RWPE1 (cell line): ENCODE results near the gene BTRC.

Experiments used
- CTCF ChIA-PET: fragments of 350-600 bp; sonication (Branson Sonifier 250); formaldehyde crosslinking; extraction: SDS; loops from one replicate; lab custom pipeline; 2021; lab: Yijun Ruan, JAX
- POLR2A ChIA-PET: fragments of 400-600 bp; formaldehyde crosslinking; extraction: SDS; loops from one replicate; lab custom pipeline; 2020; ENCODE audit warnings: antibody characterized with exemption; ENCODE audit not compliant: low non-redundant PET; lab: Yijun Ruan, JAX
- DNase-seq: peaks from one replicate; pipeline ENCODE4 v3.0.0; 2012; ENCODE audit warnings: low spot score
- H3K27ac ChIP-seq: fragments of 450-650 bp; 2 replicates; pipeline ENCODE4 v1.5.1; 2017
- TF ChIP-seq, protein P1 (sequence below): fragments of 450-650 bp; conservative IDR thresholded peaks from 2 replicates; pipeline ENCODE4 v1.5.1; 2017; ENCODE audit warnings: low read depth, mild to moderate bottlenecking

Gene BTRC

DNA sequence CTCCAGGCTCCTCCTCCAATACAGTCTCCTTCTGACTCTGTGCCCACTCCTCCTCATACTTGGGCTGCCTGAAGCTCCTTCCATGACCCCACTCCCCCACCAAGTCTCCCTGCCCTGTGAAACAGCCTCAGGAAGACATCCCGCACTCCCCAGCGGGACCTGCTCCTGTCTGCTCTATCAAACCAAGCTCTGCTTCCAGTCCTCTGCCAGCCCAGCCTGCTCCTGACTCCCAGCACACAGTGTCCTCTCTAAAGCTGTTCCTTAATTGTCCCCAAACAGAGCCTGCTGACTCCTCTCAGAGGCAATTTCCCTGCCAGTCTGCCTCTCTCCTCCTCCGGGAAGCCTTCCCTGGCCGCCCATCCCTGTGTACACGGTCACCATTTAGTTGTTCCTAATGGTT is 224.2 kb downstream of the BTRC start:
- DNase-seq = no peak
- POLR2A ChIA-PET = interaction anchor here (1.0 kb wide), 1 partner anchor 10 kb away, joined by 3 read pairs; the partner anchor contains the start of genes DPCD and POLL
- CTCF ChIA-PET = interaction anchor here (0.6 kb wide), 1 partner anchor 211 kb away, joined by 3 read pairs; no protein-coding TSS in a partner anchor
- H3K27ac ChIP-seq = no peak overlapping the region
- TF ChIP-seq, protein P1, sequence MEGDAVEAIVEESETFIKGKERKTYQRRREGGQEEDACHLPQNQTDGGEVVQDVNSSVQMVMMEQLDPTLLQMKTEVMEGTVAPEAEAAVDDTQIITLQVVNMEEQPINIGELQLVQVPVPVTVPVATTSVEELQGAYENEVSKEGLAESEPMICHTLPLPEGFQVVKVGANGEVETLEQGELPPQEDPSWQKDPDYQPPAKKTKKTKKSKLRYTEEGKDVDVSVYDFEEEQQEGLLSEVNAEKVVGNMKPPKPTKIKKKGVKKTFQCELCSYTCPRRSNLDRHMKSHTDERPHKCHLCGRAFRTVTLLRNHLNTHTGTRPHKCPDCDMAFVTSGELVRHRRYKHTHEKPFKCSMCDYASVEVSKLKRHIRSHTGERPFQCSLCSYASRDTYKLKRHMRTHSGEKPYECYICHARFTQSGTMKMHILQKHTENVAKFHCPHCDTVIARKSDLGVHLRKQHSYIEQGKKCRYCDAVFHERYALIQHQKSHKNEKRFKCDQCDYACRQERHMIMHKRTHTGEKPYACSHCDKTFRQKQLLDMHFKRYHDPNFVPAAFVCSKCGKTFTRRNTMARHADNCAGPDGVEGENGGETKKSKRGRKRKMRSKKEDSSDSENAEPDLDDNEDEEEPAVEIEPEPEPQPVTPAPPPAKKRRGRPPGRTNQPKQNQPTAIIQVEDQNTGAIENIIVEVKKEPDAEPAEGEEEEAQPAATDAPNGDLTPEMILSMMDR = no peak

DNA sequence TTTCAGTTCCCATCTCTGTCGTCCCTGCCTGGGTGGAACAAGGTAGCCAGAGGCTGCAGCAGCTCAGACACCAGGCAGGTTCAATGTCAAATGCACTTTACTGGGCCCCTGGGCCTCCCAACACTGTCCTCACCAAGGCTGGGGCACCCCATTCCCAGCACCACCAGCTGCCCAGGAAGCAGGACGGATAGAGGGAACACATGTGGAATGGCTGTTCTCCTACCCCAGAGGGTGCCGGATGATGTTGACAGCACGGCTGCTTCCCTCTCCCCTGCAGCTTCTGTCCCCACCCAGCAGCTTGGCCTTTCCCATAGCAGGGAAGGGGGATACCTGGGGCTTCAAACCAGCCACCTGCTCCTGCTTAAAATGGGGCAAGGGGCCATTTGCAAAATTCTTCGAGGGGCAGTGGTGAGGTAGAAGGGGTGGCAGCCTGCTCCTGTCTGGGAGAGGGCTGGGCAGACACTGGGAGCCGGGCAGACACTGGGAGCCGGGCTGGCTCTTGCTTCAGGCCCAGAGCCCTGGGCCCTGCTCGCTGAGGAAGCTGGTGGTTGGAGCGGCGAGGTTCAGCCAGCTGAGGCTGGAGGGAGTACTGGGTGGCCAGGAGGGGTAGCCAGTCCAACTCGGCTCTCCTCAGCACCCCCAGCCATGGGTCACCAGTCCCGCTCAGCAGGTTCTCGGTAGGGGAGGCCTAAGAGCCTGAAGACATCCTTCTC is 225.0 kb downstream of the BTRC start:
- ChIA-PET CTCF (interaction anchor here (0.6 kb wide), 1 partner anchor 505 kb away, joined by 4 read pairs; no protein-coding TSS in a partner anchor), POLR2A (interaction anchor here (1.0 kb wide), 1 partner anchor 9 kb away, joined by 3 read pairs; the partner anchor contains the start of genes DPCD and POLL)
- no peak for DNase-seq

DNA sequence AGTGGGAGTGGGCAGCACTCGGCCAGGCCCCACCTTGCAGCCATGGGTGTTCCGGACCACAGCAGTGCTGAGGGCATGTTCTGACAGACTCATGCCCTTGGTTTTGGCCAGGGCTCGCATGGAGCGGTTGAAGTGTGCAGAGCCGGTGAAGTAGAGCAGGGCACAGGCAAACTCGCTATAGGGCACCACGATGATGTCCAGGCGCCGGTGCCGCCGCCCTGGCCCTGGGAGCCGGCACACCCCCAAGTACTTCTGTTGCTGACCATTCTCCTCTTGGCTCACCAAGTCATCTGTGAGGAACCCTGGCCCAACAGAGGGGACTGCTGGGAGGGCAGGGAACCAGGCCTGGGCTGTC is 225.5 kb downstream of the BTRC start:
- POLR2A ChIA-PET = no interaction called here
- no peak overlapping the region for H3K27ac ChIP-seq
- TF ChIP-seq, protein P1 = no peak
- CTCF ChIA-PET = interaction anchor here (1.7 kb wide), 1 partner anchor 8 kb away, joined by 14 read pairs; no protein-coding TSS in a partner anchor
- no peak for DNase-seq

More for the DNA sequence above, 225.0 kb downstream of the BTRC start:
- TF ChIP-seq, protein P1 = no peak
- H3K27ac ChIP-seq = no peak overlapping the region

DNA sequence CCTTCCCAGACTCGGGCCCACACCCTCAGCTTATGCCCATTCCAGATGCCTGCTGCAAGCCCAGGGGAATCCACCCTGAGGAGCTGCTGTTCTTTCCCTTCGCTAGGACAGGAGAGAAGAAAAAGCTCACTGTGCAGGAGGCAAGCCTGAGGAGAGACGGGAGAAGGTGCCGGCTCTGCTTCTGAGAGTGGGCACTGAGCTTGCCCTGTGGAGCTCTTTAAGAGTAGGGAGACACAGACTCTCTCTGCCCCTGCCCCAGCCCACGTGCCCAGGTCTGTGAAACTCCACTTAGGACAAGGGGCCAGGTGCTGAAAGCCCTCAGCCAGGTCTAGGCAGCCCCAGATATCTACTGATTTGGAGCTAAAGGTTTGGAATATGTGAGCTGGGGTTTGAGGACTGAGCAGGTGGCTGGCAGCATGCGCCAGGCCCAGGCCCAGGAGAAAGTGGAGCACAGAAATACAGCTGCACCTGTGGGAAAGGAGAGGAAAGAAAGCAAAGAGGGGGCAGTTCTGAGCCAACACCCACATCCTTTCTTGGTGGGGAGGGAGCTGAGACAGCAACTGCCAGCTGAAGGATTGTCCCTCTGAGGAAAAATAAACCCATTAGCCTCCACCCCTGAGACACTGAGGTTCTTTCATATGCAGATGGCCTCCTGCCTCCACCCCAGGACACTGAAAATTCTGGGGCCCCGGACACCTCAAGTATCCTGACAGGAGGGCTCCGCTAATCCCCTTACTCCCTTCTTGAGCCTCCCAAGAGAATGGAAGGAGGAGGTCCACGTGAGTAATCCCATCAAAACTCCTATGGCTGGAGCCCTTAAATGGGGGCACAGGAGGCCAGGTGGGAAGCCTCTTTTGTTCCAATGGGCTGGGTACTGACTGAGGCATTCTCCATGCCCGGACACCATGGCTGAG is 226.8 kb downstream of the BTRC start:
- H3K27ac ChIP-seq = no peak overlapping the region
- TF ChIP-seq, protein P1 = no peak
- ChIA-PET POLR2A (no interaction called here), CTCF (interaction anchor here (0.8 to 1.7 kb wide), 2 partner anchors 9 to 366 kb away, joined by 3 to 14 read pairs; no protein-coding TSS in a partner anchor)
- DNase-seq = no peak

DNA sequence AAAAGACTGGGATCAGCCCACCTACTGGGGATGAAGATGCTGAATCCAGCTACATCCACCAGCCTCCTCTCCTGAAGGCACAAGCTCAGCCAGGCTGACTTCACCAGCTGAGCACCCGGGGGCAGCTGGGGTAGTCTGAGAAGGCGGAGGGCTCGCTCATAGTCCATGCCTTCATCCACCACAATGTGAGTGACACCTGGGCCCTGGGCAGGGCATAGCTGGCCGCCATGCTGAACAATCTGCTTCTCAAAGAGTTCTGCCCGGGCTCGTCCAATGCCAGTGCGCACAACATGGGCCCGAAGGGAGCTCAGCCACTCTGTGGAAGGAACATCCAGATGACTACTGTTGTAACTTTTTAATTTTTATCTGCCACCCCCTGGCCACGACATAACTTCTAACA is 231.9 kb downstream of the BTRC start:
- no peak for DNase-seq
- TF ChIP-seq, protein P1 = no peak
- H3K27ac ChIP-seq = no peak overlapping the region
- CTCF ChIA-PET = no interaction called here
- POLR2A ChIA-PET = interaction anchor here (0.6 kb wide), 1 partner anchor 9 kb away, joined by 4 read pairs; no protein-coding TSS in a partner anchor
